Epithelial cell of esophagus (primary cell): ENCODE results near the gene LMLN.

Experiments
- DNase-seq: peaks from one replicate; pipeline ENCODE4 v3.0.0; 2010; ENCODE audit warnings: low read depth
- H3K4me3 ChIP-seq: 2 replicates; pipeline ENCODE4 v1.5.1; 2011; ENCODE audit warnings: mild to moderate bottlenecking, low read length, control low read depth
- CTCF ChIP-seq: IDR thresholded peaks from 2 replicates; pipeline ENCODE4 v1.5.1; 2011; ENCODE audit warnings: low read depth, mild to moderate bottlenecking, low read length, control low read depth, inconsistent platforms; ENCODE audit not compliant: insufficient read depth; ENCODE audit errors: missing control alignments

LMLN gene

GRCh38 chr3:197997936-197998335 is 37.9 kb downstream of the LMLN start:
- no peak overlapping the region for H3K4me3 ChIP-seq
- no peak for TF ChIP-seq CTCF
- DNase-seq, result no peak

- no peak for DNase-seq
- H3K4me3 ChIP-seq, result no peak overlapping the region
- no peak for TF ChIP-seq CTCF
Observed at GRCh38 chr3:198017090-198017489, 57.1 kb downstream of the LMLN start.

DNA sequence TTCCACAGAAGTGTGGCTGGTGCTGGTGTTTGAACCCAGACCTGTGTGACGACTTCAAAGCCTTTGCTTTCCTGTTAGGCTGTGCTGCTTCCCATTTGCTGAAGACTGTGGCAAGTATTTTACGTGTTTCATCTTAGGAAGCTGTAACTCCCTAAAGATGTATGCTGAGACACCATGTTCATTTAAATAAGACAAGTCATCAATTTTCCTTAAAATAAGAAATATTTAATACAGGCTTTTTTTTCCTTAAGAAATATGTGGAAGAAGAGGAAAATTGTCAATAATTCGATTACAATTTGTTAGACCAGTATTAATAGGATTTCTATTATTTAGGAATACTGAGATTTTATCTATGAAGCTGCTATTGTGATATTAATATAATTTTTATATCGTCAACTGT is 58.4 kb downstream of the LMLN start:
- H3K4me3 ChIP-seq, result no peak overlapping the region
- no peak for DNase-seq
- no peak for TF ChIP-seq CTCF

GRCh38 chr3:198019115-198019514 is 59.1 kb downstream of the LMLN start:
- TF ChIP-seq CTCF, result no peak
- no peak overlapping the region for H3K4me3 ChIP-seq
- no peak for DNase-seq

- no peak for DNase-seq
- TF ChIP-seq CTCF, result no peak
- no peak overlapping the region for H3K4me3 ChIP-seq
Observed at GRCh38 chr3:198021320-198021719, 61.3 kb downstream of the LMLN start.

DNA sequence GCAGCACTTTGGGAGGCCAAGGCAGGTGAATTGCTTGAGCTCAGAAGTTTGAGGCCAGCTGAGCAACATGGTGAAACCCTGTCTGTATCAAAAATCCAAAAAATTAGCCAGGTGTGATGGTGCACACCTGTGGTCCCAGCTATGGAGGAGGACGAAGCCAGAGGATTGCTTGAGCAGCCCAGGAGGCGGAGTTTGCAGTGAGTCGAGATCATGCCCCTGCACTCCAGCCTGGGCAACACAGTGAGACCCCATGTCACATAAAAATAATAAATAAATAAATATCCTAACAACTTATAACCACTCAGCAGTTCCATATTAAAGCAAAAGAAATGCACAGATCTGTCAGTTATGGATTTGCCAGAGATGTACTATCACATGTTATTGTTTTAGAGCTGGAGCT is 62.6 kb downstream of the LMLN start:
- no peak for DNase-seq
- H3K4me3 ChIP-seq, result no peak overlapping the region
- TF ChIP-seq CTCF, result no peak

DNA sequence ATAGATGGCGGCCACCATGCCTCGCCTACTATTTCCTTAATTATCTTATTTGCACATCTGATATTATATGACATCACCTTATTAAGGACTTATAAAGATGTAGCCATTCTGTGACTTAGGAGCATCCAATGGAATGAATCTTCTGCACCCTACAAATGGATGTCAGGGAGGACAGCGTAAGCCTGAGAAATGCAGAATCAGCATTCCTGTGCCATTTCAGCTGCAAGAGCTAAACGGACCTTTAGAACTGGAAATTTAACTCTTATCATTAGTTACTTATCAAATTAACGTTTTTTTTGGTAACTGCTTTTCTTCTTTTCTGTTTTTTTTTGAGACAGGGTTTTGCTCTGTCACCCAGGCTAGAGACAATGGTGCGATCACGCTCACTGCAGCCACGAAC is 65.6 kb downstream of the LMLN start:
- TF ChIP-seq CTCF, result no peak
- H3K4me3 ChIP-seq, result no peak overlapping the region
- DNase-seq, result no peak
